Choroid plexus epithelial cell (primary cell): ENCODE measurements around the gene GLIPR1.
"Not testable (repeated sequence)": the region's sequence is repeated elsewhere in the genome, so short reads cannot be mapped to it uniquely, and the experiment has no call there.

ENCODE experiments used
- DNase-seq: peaks from one replicate; pipeline ENCODE4 v3.0.0-alpha.2; 2010; ENCODE audit warnings: low read depth
- H3K4me3 ChIP-seq: 2 replicates; pipeline ENCODE4 v1.5.1; 2011; ENCODE audit warnings: low read depth, mild to moderate bottlenecking, control low read depth, low read length, moderate library complexity
- CTCF ChIP-seq: conservative IDR thresholded peaks from 2 replicates; pipeline ENCODE4 v1.5.1; 2011; ENCODE audit warnings: low read depth, mild to moderate bottlenecking, control low read depth, inconsistent platforms, low read length, moderate library complexity

The GLIPR1 gene

GRCh38 chr12:75480469-75480949 lies at the start of gene GLIPR1:
Gene GLIPR1, plus strand, starts transcription at chr12:75480755. Its CDS starts 126 bp downstream, at chr12:75480881.
- TF ChIP-seq CTCF: no peak
- H3K4me3 ChIP-seq: peak within 1 kb of the TSS; percentile 63

GRCh38 chr12:75432924-75433323 lies 47.6 kb upstream of the GLIPR1 start:
- no peak for TF ChIP-seq CTCF
- no peak for DNase-seq
- H3K4me3 ChIP-seq: no peak overlapping the region

More at GRCh38 chr12:75480469-75480949, at the start of gene GLIPR1:
- peak; percentile 99 for DNase-seq

- H3K4me3 ChIP-seq: no peak overlapping the region
- peak; percentile 81 for DNase-seq
- peak; percentile 72 for TF ChIP-seq CTCF
Observed at GRCh38 chr12:75437564-75437963, 43.0 kb upstream of the GLIPR1 start.

- TF ChIP-seq CTCF: no peak
- DNase-seq: peak; percentile 42
- H3K4me3 ChIP-seq: no peak overlapping the region
Observed at GRCh38 chr12:75438059-75438754, 42.3 kb upstream of the GLIPR1 start.

- no peak for TF ChIP-seq CTCF
- no peak for DNase-seq
- no peak overlapping the region for H3K4me3 ChIP-seq
Observed at GRCh38 chr12:75439048-75439447, 41.5 kb upstream of the GLIPR1 start.

- H3K4me3 ChIP-seq: no peak overlapping the region
- TF ChIP-seq CTCF: no peak
- DNase-seq: no peak
Observed at GRCh38 chr12:75439930-75440329, 40.6 kb upstream of the GLIPR1 start.

GRCh38 chr12:75441687-75442449 lies 38.7 kb upstream of the GLIPR1 start:
- H3K4me3 ChIP-seq, DNase-seq: not testable (repeated sequence)

- not testable (repeated sequence) for DNase-seq, H3K4me3 ChIP-seq
Observed at GRCh38 chr12:75442454-75442853, 38.1 kb upstream of the GLIPR1 start.
